AG04449 (cell line): Measurements from ENCODE around the gene SLC15A1.

Source experiments
- CTCF ChIA-PET: fragments of 350-600 bp; formaldehyde crosslinking; extraction: SDS; loops from one replicate; lab custom pipeline; 2021; ENCODE audit warnings: antibody characterized with exemption; lab: Yijun Ruan, JAX
- POLR2A ChIA-PET: fragments of 400-600, 350-600 bp; formaldehyde crosslinking; extraction: SDS; loops from one replicate; lab custom pipeline; 2020; ENCODE audit warnings: antibody characterized with exemption, inconsistent platforms; lab: Yijun Ruan, JAX
- DNase-seq: peaks from one replicate; pipeline ENCODE4 v3.0.0-alpha.2; 2010; ENCODE audit warnings: low read depth, low spot score
- H3K4me3 ChIP-seq: 2 replicates; pipeline ENCODE4 v1.5.1; 2011; ENCODE audit warnings: low read depth, mild to moderate bottlenecking, control low read depth, low read length
- CTCF ChIP-seq: IDR thresholded peaks from one replicate; pipeline ENCODE4 v1.5.1; 2011; ENCODE audit warnings: mild to moderate bottlenecking, moderate library complexity, low read length, control low read depth, inconsistent platforms; ENCODE audit not compliant: insufficient read depth; ENCODE audit errors: missing control alignments

Gene SLC15A1

GRCh38 chr13:98741741-98742435 lies 10.6 kb downstream of the SLC15A1 start:
- TF ChIP-seq CTCF = no peak
- POLR2A ChIA-PET = no interaction called here
- DNase-seq = no peak
- CTCF ChIA-PET = no interaction called here
- no peak overlapping the region for H3K4me3 ChIP-seq

- no peak overlapping the region for H3K4me3 ChIP-seq
- ChIA-PET POLR2A (no interaction called here), CTCF (no interaction called here)
- TF ChIP-seq CTCF = no peak
- DNase-seq = no peak
Observed at GRCh38 chr13:98740131-98740530, 12.3 kb downstream of the SLC15A1 start.

- CTCF ChIA-PET = no interaction called here
Observed at GRCh38 chr13:98738993-98739392, 13.5 kb downstream of the SLC15A1 start.

GRCh38 chr13:98738213-98738612 lies 14.3 kb downstream of the SLC15A1 start:
- DNase-seq = no peak
- H3K4me3 ChIP-seq = no peak overlapping the region
- POLR2A ChIA-PET = no interaction called here
- TF ChIP-seq CTCF = no peak
- CTCF ChIA-PET = no interaction called here

More at GRCh38 chr13:98738993-98739392, 13.5 kb downstream of the SLC15A1 start:
- DNase-seq = no peak
- no peak overlapping the region for H3K4me3 ChIP-seq
- POLR2A ChIA-PET = no interaction called here
- TF ChIP-seq CTCF = no peak

- CTCF ChIA-PET = interaction anchor here (0.8 kb wide), 1 partner anchor 15 kb away, joined by 3 read pairs; no protein-coding TSS in a partner anchor
- POLR2A ChIA-PET = no interaction called here
- no peak for TF ChIP-seq CTCF
- no peak overlapping the region for H3K4me3 ChIP-seq
- no peak for DNase-seq
Observed at GRCh38 chr13:98731925-98732324, 20.5 kb downstream of the SLC15A1 start.

- no peak for DNase-seq
- no peak for TF ChIP-seq CTCF
- ChIA-PET POLR2A (no interaction called here), CTCF (no interaction called here)
- H3K4me3 ChIP-seq = no peak overlapping the region
Observed at GRCh38 chr13:98731038-98731437, 21.4 kb downstream of the SLC15A1 start.
